HepG2 (cell line): ENCODE measurements around the gene SPATA33. TPM values are rescaled to one million over a fixed set of nuclear protein-coding genes. Genes with fewer than 3 reads are reported as not detected.
A peak's percentile ranks its signal among the peaks of the same experiment; 100 is the strongest.

Source experiments
- BHLHE40 ChIP-seq: IDR thresholded peaks from 2 replicates; pipeline ENCODE4 v1.6.1; 2011; ENCODE audit warnings: low read length, improper control_type of control experiment
- CBX1 ChIP-seq: IDR thresholded peaks from one replicate; pipeline ENCODE4 v1.6.1; 2016; ENCODE audit warnings: antibody characterized with exemption, low read depth
- CCAR2 ChIP-seq: fragments of 200-400 bp; formaldehyde crosslinking; optimal IDR thresholded peaks from 2 replicates; pipeline ENCODE3; 2018; ENCODE audit warnings: low read depth, mild to moderate bottlenecking, low read length, moderate library complexity
- DPF2 ChIP-seq: sonication (generic); formaldehyde crosslinking; IDR thresholded peaks from 2 replicates; pipeline ENCODE4 v1.4.0; 2020; ENCODE audit warnings: mild to moderate bottlenecking, low read depth, missing genetic modification reagents, borderline replicate concordance
- DRAP1 ChIP-seq: IDR thresholded peaks from 2 replicates; pipeline ENCODE4 v1.6.1; 2016; ENCODE audit warnings: missing genetic modification reagents, missing compliant biosample characterization
- GFI1 ChIP-seq: sonication (generic); formaldehyde crosslinking; IDR thresholded peaks from 2 replicates; pipeline ENCODE4 v1.5.0; 2020; ENCODE audit warnings: missing genetic modification reagents, mild to moderate bottlenecking, borderline replicate concordance
- JUND ChIP-seq: sonication (generic); formaldehyde crosslinking; IDR thresholded peaks from 2 replicates; pipeline ENCODE4 v1.8.0; 2022; ENCODE audit warnings: mild to moderate bottlenecking, missing genetic modification reagents
- KLF11 ChIP-seq: IDR thresholded peaks from 2 replicates; pipeline ENCODE4 v1.6.1; 2016; ENCODE audit warnings: missing compliant biosample characterization
- MAFF ChIP-seq: IDR thresholded peaks from 2 replicates; pipeline ENCODE4 v1.6.1; 2011; ENCODE audit warnings: low read depth, low read length, improper control_type of control experiment
- MEIS1 ChIP-seq: sonication (generic); formaldehyde crosslinking; IDR thresholded peaks from 2 replicates; pipeline ENCODE4 v1.9.0; 2021; ENCODE audit warnings: mild to moderate bottlenecking, missing genetic modification reagents, moderate library complexity, borderline replicate concordance
- NONO ChIP-seq, 2 experiments: fragments of 450-650 bp in 1 of 2; sonication (generic) in 1 of 2; formaldehyde crosslinking in 1 of 2; IDR thresholded peaks in 1 of 2; conservative IDR thresholded peaks in 1 of 2; 2 replicates each; pipeline versions ENCODE4 v1.6.1 to v1.8.0; 2017 to 2022; ENCODE audit warnings: mild to moderate bottlenecking in 1 of 2, missing genetic modification reagents in 1 of 2, moderate library complexity in 1 of 2
- PATZ1 ChIP-seq: sonication (generic); formaldehyde crosslinking; IDR thresholded peaks from 2 replicates; pipeline ENCODE4 v1.4.0; 2020; ENCODE audit warnings: missing genetic modification reagents
- RBAK ChIP-seq: sonication (generic); formaldehyde crosslinking; IDR thresholded peaks from 2 replicates; pipeline ENCODE4 v1.5.1; 2020; ENCODE audit warnings: mild to moderate bottlenecking, missing genetic modification reagents
- RFX3 ChIP-seq: IDR thresholded peaks from 2 replicates; pipeline ENCODE4 v1.6.1; 2016; ENCODE audit warnings: missing biosample characterization, missing genetic modification reagents
- SOX13 ChIP-seq, 3 experiments: fragments of 450-650 bp in 1 of 3; sonication (generic) in 1 of 3; formaldehyde crosslinking in 1 of 3; IDR thresholded peaks in 2 of 3; conservative IDR thresholded peaks in 1 of 3; 2 replicates each; pipeline versions ENCODE4 v1.5.0 to v1.6.1; 2016 to 2020; ENCODE audit warnings: antibody characterized with exemption in 1 of 3, mild to moderate bottlenecking in 1 of 3, missing compliant biosample characterization in 1 of 3, missing genetic modification reagents in 1 of 3, moderate library complexity in 1 of 3
- SP4 ChIP-seq: sonication (generic); formaldehyde crosslinking; IDR thresholded peaks from 2 replicates; pipeline ENCODE4 v1.8.1; 2023; ENCODE audit warnings: mild to moderate bottlenecking, missing genetic modification reagents
- TCF7L2 ChIP-seq: IDR thresholded peaks from 2 replicates; pipeline ENCODE4 v1.6.1; 2011; ENCODE audit warnings: mild to moderate bottlenecking, low read depth, low read length, moderate library complexity
- TEAD3 ChIP-seq: optimal IDR thresholded peaks from 2 replicates; pipeline ENCODE3; 2016; ENCODE audit warnings: borderline replicate concordance
- ZNF143 ChIP-seq: sonication (generic); formaldehyde crosslinking; IDR thresholded peaks from 2 replicates; pipeline ENCODE4 v1.4.0; 2020; ENCODE audit warnings: missing genetic modification reagents
- ZNF331 ChIP-seq: sonication (generic); formaldehyde crosslinking; IDR thresholded peaks from 2 replicates; pipeline ENCODE4 v1.4.0; 2020; ENCODE audit warnings: missing genetic modification reagents
- ZNF556 ChIP-seq: sonication (generic); formaldehyde crosslinking; IDR thresholded peaks from 2 replicates; pipeline ENCODE4 v1.4.0; 2020; ENCODE audit warnings: mild to moderate bottlenecking, missing genetic modification reagents, borderline replicate concordance
- ZNF563 ChIP-seq: sonication (generic); formaldehyde crosslinking; IDR thresholded peaks from 2 replicates; pipeline ENCODE4 v1.8.0; 2022; ENCODE audit warnings: mild to moderate bottlenecking, moderate library complexity, missing genetic modification reagents
- ZNF792 ChIP-seq: IDR thresholded peaks from 2 replicates; pipeline ENCODE4 v1.6.1; 2016
- ZNF891 ChIP-seq: sonication (generic); formaldehyde crosslinking; IDR thresholded peaks from 2 replicates; pipeline ENCODE4 v1.5.0; 2020; ENCODE audit warnings: mild to moderate bottlenecking, missing genetic modification reagents
- ZSCAN5A ChIP-seq: sonication (generic); formaldehyde crosslinking; IDR thresholded peaks from 2 replicates; pipeline ENCODE4 v1.8.0; 2022; ENCODE audit warnings: mild to moderate bottlenecking, missing genetic modification reagents, borderline replicate concordance
- polyA plus RNA-seq, 8 experiments: library from polyadenylated mRNA; depleted of rRNA in 3 of 8; stranded (reverse) in 7 of 8; unstranded in 1 of 8; fragments of >200 nt; fragmentation: Illumina TruSeq in 4 of 8; extraction: Trizol in 4 of 8; gene quantifications; 2 replicates each; pipeline versions ENCODE4 v1.2.1 to v1.2.3, GENCODE V29; 2011 to 2016; ENCODE audit warnings: low read depth in 4 of 8, missing spikeins in 1 of 8, mixed read lengths in 1 of 8; ENCODE audit not compliant: insufficient read depth in 1 of 8
- total RNA-seq, 5 experiments: library from RNA; depleted of rRNA; stranded (reverse); fragments of >200 nt; fragmentation: Illumina TruSeq; extraction: Trizol; gene quantifications; 2 replicates each; pipeline ENCODE4 v1.2.3, GENCODE V29; 2016; ENCODE audit warnings: low read depth in 1 of 5

The SPATA33 gene
- total and polyA plus RNA-seq, 2 of the 13 experiments (the other 11 are each of a cell fraction or from before 2014, with no cell fraction given): 5.7 to 11.0 TPM

- TF ChIP-seq ZNF792 (CRISPR knock-in tag) (0 out of 2 replicates have a peak, but pooled peaks have one; percentile 42), RBAK (0 out of 2 replicates have a peak, but pooled peaks have one; percentile 12), BHLHE40 (peak; percentile 58), CBX1 (no peak), ZNF891 (CRISPR knock-in tag) (0 out of 2 replicates have a peak, but pooled peaks have one; percentile 37), ZNF556 (CRISPR knock-in tag) (0 out of 2 replicates have a peak, but pooled peaks have one; percentile 24), DPF2 (CRISPR knock-in tag) (no peak), SOX13 (IDR thresholded peaks at IDR 0.05) (no peak), SOX13 (CRISPR knock-in tag; conservative IDR thresholded peaks at IDR 0.05 in 1 of 2, IDR thresholded peaks at IDR 0.05 in 1 of 2) (peak in 1 of 2 experiments; percentile 27; a peak in 1 of 4 replicates), NONO (IDR thresholded peaks at IDR 0.05) (no peak), NONO (CRISPR knock-in tag; conservative IDR thresholded peaks at IDR 0.05) (0 out of 2 replicates have a peak, but pooled peaks have one; percentile 45), GFI1 (no peak; the same call in 1 of the 2 replicates), DRAP1 (CRISPR knock-in tag) (no peak), ZNF143 (0 out of 2 replicates have a peak, but pooled peaks have one; percentile 15), JUND (CRISPR knock-in tag) (no peak), TCF7L2 (peak; percentile 81), TEAD3 (peak; percentile 85), ZNF331 (CRISPR knock-in tag) (0 out of 2 replicates have a peak, but pooled peaks have one; percentile 11), CCAR2 (peak; percentile 17), MAFF (0 out of 2 replicates have a peak, but pooled peaks have one; percentile 7), ZNF563 (CRISPR knock-in tag) (peak; percentile 2; the same call in 1 of the 2 replicates), ZSCAN5A (0 out of 2 replicates have a peak, but pooled peaks have one; percentile 10), MEIS1 (CRISPR knock-in tag) (0 out of 2 replicates have a peak, but pooled peaks have one; percentile 45), KLF11 (CRISPR knock-in tag) (no peak), SP4 (CRISPR knock-in tag) (peak; percentile 58; the same call in 1 of the 2 replicates), PATZ1 (CRISPR knock-in tag) (peak; percentile 88), RFX3 (no peak)
These were observed 32.6 kb upstream of the SPATA33 start (continued) for GRCh38 chr16:89624777-89625761.
